Epithelial cell of esophagus (primary cell): ENCODE data around the gene DOCK3.

Experiments
- DNase-seq: peaks from one replicate; pipeline ENCODE4 v3.0.0; 2010; ENCODE audit warnings: low read depth
- H3K4me3 ChIP-seq: 2 replicates; pipeline ENCODE4 v1.5.1; 2011; ENCODE audit warnings: mild to moderate bottlenecking, low read length, control low read depth
- TF ChIP-seq, protein P1 (sequence below): IDR thresholded peaks from 2 replicates; pipeline ENCODE4 v1.5.1; 2011; ENCODE audit warnings: low read depth, mild to moderate bottlenecking, low read length, control low read depth, inconsistent platforms; ENCODE audit not compliant: insufficient read depth; ENCODE audit errors: missing control alignments

DOCK3 gene

DNA sequence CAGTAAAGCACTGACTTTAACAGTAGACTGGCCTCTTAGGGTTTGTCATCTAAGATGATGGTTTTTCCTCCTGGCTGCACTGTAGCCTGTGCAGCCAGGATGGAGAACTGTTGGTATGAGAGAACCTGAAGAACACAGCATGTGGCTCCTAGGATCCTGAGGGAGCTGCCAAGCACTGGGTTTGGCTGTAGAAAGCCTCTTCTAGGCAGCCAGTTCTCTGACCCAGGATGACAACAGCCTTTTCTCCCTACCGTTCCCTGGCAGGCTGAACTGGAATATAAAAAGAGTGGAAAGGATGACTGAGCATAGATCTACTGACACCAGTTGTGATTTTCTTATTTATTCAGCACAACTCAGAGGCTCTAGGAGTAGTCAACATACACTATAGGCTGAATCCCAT is 676.0 kb downstream of the DOCK3 start:
- DNase-seq: no peak
- no peak overlapping the region for H3K4me3 ChIP-seq
- TF ChIP-seq, protein P1, sequence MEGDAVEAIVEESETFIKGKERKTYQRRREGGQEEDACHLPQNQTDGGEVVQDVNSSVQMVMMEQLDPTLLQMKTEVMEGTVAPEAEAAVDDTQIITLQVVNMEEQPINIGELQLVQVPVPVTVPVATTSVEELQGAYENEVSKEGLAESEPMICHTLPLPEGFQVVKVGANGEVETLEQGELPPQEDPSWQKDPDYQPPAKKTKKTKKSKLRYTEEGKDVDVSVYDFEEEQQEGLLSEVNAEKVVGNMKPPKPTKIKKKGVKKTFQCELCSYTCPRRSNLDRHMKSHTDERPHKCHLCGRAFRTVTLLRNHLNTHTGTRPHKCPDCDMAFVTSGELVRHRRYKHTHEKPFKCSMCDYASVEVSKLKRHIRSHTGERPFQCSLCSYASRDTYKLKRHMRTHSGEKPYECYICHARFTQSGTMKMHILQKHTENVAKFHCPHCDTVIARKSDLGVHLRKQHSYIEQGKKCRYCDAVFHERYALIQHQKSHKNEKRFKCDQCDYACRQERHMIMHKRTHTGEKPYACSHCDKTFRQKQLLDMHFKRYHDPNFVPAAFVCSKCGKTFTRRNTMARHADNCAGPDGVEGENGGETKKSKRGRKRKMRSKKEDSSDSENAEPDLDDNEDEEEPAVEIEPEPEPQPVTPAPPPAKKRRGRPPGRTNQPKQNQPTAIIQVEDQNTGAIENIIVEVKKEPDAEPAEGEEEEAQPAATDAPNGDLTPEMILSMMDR: no peak

GRCh38 chr3:51353131-51353530 is 678.4 kb downstream of the DOCK3 start:
- DNase-seq: no peak
- TF ChIP-seq, protein P1: no peak
- no peak overlapping the region for H3K4me3 ChIP-seq

GRCh38 chr3:51353691-51354090 is 679.0 kb downstream of the DOCK3 start:
- no peak for DNase-seq
- TF ChIP-seq, protein P1: no peak
- no peak overlapping the region for H3K4me3 ChIP-seq

DNA sequence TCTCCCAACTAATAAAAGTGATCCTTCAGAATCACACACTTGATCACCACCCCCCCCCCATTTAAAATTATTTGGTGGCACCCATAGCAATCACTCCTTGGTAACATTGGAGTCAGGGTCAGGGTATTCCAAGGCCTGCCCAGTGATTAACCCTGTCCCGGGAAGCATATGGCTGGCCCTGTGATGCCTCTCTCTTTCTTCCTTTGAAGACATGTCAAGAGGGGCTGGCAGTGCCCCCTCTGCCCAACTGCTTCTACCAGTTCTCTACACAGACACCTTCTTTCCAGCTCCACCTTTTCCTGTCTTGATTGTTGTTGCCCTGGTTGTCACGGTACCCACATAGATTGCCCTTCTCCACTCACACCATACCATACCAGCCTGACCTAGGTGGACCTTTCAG is 679.4 kb downstream of the DOCK3 start:
- DNase-seq: no peak
- H3K4me3 ChIP-seq: no peak overlapping the region
- TF ChIP-seq, protein P1: no peak

DNA sequence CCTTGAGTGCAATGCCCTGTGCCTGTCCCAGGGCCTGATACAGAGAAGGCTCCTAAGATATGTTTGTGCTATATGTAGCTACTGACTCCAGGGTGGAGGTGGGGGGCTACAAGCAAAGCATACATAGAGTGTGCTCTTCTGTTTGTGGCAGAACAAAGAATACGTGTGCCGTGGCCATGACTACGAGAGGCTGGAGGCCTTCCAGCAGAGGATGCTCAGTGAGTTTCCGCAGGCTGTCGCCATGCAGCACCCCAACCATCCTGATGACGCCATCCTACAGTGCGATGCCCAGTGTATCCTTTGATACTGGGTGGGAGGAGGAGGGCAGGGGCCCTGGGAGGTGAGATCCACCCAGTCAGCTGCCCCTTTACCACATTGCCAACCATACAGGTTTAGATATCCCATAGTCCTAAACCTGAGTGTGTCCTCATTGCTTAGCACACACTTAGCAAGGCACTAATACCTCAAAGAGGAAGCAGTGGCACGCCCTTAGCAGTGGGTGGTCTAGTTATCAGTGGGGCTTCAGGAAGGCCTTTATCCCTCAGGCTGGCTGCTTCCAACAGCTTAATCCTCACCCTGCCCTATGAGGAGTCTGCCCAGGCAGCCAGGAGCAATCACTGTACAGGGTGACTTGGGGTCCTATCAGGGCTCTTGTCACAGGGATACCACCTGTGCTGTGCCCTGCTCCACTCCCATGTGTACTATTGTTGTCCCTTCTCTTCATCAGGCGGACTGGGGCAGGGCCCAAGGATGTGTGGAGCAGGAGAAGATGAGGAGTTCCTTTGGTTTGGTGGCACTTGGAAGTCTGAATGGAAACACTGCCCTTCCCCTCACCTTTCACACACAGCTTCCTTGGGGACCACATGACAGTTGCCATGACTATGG is 680.2 kb downstream of the DOCK3 start:
- DNase-seq: no peak
- TF ChIP-seq, protein P1: no peak

DNA sequence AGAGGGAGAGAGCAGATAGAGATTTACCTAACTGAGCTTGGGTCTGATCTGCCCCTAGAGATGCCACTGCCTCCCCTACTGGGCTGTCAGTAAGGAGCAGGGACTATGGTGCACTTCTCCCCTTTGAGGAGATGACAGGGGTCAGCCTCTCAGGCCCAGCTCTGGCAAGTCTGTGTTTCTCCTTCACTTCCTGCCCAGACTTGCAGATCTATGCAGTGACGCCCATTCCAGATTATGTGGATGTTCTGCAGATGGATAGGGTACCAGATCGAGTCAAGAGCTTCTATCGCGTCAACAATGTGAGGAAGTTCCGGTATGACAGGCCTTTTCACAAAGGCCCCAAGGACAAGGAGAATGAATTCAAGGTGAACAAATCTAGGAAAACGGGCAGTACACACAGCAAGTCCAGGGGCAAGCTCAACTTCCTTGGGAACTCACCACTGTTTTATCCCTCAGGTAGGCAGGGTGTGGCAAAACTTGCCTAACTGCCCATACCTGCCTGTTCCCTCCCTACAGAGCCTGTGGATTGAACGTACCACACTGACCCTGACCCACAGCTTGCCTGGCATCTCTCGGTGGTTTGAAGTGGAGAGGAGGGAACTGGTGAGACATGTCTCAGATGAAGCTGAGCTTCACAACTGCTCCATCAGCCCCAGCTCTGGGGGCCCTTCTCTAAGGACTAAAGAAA is 681.3 kb downstream of the DOCK3 start:
- TF ChIP-seq, protein P1: no peak
- no peak overlapping the region for H3K4me3 ChIP-seq
- peak; percentile 79 for DNase-seq

More for the DNA sequence above, 680.2 kb downstream of the DOCK3 start:
- no peak overlapping the region for H3K4me3 ChIP-seq
